Measurements from ENCODE around the gene G0S2.

Gene G0S2

DNA sequence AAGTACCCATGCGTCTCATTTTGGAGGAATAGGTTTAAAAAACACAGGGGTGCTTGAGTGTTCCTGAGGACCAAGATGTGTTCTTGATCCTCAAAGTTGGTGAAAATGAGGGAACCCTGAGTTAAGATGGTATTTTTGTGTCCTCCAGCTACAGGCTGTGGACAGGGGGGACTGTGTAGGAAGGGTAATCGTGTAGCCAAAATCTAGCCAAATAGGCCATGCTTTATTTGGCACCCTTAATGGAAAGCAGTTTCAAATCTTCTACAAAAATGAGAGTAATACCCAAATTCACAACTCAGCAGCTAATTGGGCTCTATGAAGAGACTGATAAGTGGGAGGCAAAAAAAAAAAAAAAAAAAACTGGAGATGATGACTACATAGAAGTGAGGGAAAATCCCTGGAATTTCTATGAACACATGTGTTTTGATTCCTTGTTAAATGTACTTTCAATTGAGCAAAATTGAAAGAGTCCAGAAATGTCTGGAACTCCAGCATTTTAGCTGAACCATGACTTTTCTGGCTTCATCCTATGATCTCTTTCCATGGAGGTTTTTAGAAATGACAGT is 29.9 kb downstream of the G0S2 start:
- DNase-seq, result no peak
- in situ Hi-C loops (cut with MboI; ENCODE audit: low pct_unique_long_range_greater_than_20kb, low sequenced_read_pairs), result no loop called here

DNA sequence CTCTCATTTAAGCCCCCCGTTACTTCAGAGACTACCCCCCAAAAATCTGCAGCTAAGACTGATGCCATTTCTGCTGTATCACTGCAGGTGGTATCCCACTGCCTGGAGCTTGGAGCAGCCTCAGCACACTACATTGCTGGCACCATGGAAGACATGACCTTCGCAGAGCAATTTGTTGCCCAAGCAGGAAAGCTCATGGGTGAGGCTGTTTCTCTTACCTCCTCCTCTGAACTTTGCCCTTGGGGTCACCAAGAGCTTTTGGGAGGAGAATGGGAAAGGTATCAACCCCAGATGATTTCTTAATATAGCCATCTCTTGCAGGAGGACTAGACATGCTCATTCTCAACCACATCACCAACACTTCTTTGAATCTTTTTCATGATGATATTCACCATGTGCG is 31.4 kb downstream of the G0S2 start:
- DNase-seq, result no peak
- in situ Hi-C loops (cut with MboI; ENCODE audit: low pct_unique_long_range_greater_than_20kb, low sequenced_read_pairs), result no loop called here

DNA sequence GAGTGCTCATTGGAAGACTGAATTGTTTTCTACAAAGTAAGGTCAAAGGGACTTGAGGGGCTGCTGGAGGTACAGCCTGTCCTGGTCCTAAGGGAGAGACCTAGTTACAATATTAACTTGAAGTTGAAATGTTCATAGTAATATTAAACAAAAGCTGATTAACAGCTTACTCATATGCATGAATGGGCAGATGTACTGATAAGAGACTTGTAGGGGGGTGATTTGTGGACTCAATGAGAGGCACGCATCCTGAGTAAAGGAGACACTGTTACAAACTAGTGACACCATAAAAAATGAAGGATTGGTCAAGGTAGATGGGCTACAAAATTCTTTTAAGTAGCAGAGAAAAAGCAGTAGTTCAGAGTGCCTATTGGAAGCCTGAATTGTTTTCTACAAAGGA is 32.1 kb downstream of the G0S2 start:
- in situ Hi-C loops (cut with MboI; ENCODE audit: low pct_unique_long_range_greater_than_20kb, low sequenced_read_pairs), result no loop called here
- no peak for DNase-seq

DNA sequence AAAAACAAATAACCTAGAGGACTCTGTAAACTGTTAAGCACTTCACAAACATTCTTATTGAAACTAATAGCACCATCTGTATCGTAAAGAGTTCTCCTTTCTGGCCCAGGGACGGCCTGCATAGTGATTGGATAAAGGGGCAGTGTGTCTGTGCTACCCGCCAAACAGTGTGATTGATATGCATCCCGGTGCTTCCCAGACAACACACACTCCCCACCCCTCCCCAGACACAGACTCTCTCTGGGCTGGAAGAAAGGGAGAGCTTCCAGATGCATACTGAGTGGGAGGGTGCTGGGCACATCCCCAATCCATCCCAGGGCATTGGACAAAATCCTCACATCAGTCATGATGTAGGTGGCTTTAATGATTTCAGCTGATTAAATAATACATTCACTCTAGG is 33.1 kb downstream of the G0S2 start:
- DNase-seq, result no peak
- in situ Hi-C loops (cut with MboI; ENCODE audit: low pct_unique_long_range_greater_than_20kb, low sequenced_read_pairs), result no loop called here

DNA sequence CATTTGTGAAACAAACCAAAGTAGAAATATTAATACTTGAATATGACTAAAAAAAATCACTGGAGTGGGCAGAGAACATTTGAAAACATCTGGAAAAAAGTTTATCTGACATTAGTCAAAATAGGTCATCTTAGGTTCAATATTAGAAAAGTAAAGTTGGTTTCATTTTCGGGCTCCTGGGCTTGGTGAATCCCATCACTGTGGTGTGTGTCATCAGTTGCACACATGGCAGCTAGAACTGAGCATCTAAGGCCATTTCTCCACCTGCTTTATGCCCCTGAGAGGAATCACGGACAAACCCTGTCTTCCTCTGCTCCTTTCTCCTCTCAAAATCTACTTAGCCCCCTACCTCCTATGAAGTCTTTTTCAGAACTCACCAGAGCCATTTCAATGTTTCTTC is 34.9 kb downstream of the G0S2 start:
- DNase-seq, result no peak
- in situ Hi-C loops (cut with MboI; ENCODE audit: low pct_unique_long_range_greater_than_20kb, low sequenced_read_pairs), result no loop called here

DNA sequence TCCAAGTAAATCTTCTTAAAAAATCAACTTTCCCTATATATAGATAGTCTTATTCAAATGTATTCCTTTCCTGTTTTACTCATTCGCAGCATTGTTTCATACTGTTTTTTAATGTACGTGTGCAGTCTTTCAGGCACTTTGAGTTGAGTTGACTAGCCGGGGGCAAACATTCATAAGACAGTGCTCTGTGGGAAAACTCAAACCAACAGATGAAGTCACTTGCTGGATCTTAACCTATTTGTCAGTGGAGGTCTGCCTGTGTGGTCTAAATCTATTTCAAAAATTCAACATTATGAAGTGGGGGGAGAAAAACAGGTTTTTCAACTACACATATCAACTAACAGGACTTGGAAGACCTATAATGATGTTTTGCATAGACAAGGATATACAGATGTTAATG is 35.6 kb downstream of the G0S2 start:
- in situ Hi-C loops (cut with MboI; ENCODE audit: low pct_unique_long_range_greater_than_20kb, low sequenced_read_pairs), result no loop called here
- no peak for DNase-seq

DNA sequence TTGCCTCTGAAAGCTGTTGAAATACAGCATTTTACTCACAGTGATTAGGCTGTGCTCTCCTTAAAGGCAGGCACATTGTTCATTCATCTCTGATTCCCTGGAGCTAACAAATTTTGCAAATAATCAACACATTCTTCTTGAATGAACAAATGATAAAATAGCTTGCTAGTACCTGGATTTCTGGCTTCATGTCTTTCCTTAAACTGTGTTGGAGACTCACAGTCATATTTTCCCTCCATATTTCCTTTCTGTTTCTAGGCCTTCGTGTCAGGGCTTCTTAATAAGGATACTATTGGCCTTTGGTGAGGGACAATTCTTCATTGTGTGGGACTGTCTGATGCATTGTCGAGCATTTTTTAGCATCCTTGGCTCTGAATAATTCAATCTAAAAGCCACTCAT is 39.1 kb downstream of the G0S2 start:
- no peak for DNase-seq
- in situ Hi-C loops (cut with MboI; ENCODE audit: low pct_unique_long_range_greater_than_20kb, low sequenced_read_pairs), result no loop called here

DNA sequence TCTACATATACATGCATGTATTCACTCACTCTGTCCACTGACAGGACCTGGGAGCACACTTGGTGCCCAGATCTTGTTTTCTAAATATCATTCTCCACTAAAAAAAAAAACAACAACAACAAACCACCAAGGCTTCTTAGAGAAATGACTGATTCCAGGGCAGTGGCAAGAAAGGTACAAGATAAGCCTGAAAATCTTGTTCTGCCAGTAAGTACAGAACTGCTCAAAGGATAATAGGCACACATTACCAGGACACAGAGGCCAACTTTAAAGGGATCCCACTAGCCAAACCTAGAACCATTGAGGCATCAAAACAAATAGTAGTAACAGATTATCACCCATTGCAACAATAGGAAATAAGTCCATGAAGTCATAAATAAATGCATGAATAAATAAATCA is 40.1 kb downstream of the G0S2 start:
- no peak for DNase-seq
- in situ Hi-C loops (cut with MboI; ENCODE audit: low pct_unique_long_range_greater_than_20kb, low sequenced_read_pairs), result no loop called here

DNA sequence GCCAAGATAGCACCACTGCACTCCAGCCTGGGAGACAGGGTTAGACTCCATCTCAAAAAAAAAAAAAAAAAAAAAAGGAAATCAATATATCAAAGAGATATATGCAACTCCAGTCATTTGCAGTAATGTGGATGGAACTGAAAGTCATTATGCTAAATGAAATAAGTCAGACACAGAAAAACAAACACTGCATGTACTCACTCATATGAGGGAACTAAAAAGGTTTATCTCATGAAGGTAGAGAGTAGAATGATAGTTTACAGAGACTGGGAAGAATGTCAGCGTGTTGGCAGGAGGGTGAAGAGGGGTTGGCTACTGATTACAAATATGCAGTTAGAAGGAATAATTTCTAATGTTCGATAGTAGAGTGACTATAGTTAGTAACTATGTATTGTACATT is 42.6 kb downstream of the G0S2 start:
- in situ Hi-C loops (cut with MboI; ENCODE audit: low pct_unique_long_range_greater_than_20kb, low sequenced_read_pairs), result no loop called here
- DNase-seq, result no peak

DNA sequence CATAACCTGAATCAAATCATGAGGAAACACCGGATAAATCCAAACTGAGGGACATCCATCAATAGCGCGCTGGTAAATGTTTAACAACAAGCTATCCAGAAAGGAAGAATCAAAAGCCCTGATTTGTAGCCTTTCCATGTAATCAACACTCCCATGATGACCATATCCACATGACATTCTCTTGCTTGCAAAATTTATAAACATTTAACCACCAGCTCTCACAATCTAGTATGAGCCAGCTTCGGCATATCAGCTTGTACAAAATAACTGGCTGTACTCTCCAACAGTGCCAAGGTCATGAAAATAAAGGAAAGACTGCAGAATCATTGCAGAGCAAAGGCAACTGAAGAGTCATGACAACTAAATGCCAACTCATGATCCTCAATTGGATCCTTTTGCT is 45.1 kb downstream of the G0S2 start:
- in situ Hi-C loops (cut with MboI; ENCODE audit: low pct_unique_long_range_greater_than_20kb, low sequenced_read_pairs), result no loop called here
- DNase-seq, result no peak

DNA sequence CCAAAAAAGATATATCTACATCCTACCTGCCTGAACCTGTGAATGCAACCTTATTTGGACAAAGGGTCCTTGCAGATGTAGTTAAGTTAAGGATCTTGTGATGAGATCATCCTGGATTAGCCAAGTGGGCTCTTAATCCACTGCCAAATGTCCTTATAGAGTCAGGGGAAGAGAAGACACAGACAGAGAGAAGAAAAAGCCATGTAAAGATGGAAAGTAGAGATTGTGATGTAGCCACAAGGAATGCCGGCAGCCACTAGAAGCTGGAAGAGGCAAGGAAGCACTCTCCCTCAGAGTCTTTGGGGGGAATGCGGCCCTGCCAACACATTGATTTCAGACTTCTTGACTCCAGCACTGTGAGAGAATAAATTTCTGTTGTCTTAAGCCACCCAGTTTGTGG is 45.6 kb downstream of the G0S2 start:
- in situ Hi-C loops (cut with MboI; ENCODE audit: low pct_unique_long_range_greater_than_20kb, low sequenced_read_pairs), result no loop called here
- no peak for DNase-seq

DNA sequence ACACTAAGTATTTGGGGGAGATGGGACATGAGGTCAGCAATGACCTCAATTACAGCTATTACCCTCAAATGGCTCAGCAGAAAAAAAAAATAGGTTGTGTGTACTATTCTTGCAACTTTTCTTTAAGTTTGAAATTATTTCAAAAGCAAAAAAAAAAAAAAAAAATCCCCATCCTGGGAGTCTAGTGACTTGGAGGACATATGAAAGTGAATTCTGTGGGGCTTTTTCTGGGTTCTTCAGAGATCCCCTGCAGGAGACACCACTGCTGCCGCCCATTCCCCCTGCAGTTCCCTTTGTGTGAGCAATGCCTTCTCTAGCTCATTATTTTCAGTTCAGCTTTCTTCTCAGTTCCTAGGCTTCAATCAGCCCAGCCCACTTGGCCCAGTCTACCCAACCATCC is 46.1 kb downstream of the G0S2 start:
- in situ Hi-C loops (cut with MboI; ENCODE audit: low pct_unique_long_range_greater_than_20kb, low sequenced_read_pairs), result no loop called here
- DNase-seq, result no peak

DNA sequence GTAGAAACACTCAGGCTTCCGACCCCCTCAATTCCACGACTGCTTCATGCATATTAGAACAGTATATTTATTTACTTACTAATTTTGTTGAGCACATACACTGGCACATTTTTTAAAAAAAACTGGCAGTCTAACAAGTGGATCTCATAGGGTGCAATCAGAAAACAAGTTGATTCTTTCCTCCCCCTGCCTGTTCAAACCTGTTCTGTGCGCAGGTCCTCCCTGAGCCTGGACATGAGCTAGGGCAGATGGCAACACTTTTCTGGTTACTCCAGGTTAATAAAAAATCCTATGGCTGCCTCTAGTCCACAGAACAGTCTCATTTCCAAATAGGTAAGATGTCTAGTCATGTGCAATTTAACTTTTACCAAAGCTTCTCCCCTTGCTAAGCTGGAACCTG is 48.1 kb downstream of the G0S2 start:
- in situ Hi-C loops (cut with MboI; ENCODE audit: low pct_unique_long_range_greater_than_20kb, low sequenced_read_pairs), result no loop called here
- DNase-seq, result no peak

DNA sequence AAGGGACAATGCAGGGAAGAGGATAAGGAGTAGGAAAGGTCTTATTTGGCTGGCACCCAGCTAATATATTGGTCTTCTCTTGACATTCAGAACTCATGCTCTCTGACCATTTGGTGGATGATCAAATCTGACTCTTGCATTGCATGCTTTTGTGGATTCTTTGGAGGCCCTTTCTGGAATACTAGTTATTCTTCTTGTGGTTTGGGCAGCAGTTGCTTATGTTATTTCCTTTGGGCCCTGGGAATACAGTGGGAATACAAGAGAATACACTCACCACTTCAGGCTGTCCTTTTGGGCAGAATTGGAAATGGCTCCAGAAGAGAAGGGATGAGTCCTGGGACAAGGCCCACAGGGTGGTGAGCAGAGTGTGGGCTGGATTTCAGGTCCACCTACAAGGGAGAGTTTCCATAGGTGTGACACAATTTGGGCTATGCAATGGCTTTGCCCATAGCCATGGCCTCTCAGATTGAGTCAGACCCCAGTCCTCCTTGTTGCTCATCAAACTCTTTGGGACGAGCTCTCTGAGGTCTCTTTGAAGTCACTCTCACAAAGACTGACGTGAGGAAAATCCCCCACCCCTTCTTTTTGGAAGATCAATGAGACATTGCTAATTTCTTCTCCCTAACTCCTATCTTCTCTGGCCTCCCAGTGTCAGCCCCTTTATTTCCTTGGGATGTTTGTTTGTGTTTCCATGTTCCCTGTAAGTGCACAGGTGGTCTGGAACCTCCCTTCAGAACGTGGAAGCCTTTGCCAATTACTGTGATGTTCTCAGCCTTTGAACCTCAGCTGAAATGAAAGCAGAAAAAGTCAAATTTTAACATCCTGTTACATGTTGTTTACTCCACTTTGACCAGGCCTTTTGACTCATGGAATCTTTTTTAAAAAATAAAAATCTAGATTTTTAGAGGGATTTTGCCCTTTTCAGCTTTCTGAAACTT is 48.8 kb downstream of the G0S2 start:
- DNase-seq, result no peak
- in situ Hi-C loops (cut with MboI; ENCODE audit: low pct_unique_long_range_greater_than_20kb, low sequenced_read_pairs), result no loop called here
